H1 (cell line): Measurements from ENCODE around the gene GSG1L. TPM values are rescaled to one million over a fixed set of nuclear protein-coding genes. Genes with fewer than 3 reads are reported as not detected.

Experiments
- CTCF ChIA-PET: fragments of 300-600 bp; sonication (Branson Sonifier 250); formaldehyde crosslinking; loops from one replicate; lab custom pipeline; 2021; ENCODE audit not compliant: partially characterized antibody; lab: Charles Lee
- POLR2A ChIA-PET: fragments of 300-600 bp; sonication (Branson Sonifier 250); formaldehyde crosslinking; loops from one replicate; lab custom pipeline; 2021; ENCODE audit warnings: inconsistent platforms; ENCODE audit not compliant: partially characterized antibody; lab: Charles Lee
- DNase-seq, 2 experiments: peaks; one replicate each; pipeline versions ENCODE4 v3.0.0 to v3.0.0-alpha.2; 2010 to 2022; ENCODE audit warnings: low spot score in 2 of 2, low read depth in 1 of 2, mixed read lengths in 1 of 2
- FAIRE-seq: peaks from 2 replicates; lab custom pipeline; 2011; peaks lifted over from hg19 to GRCh38; lab: Jason Lieb, UNC
- H2AFZ ChIP-seq: 2 replicates; pipeline ENCODE4 v1.8.1; 2012; ENCODE audit warnings: low read length, inconsistent platforms
- H2AK5ac ChIP-seq: 2 replicates; pipeline ENCODE4 v1.6.1; 2013; ENCODE audit warnings: low read depth, low read length
- H2BK120ac ChIP-seq: replicated peaks from 2 replicates; pipeline ENCODE3; 2013; ENCODE audit warnings: low read depth, low read length, inconsistent platforms
- H2BK12ac ChIP-seq: 2 replicates; pipeline ENCODE4 v1.6.1; 2013; ENCODE audit warnings: low read depth, low read length
- H2BK15ac ChIP-seq: 2 replicates; pipeline ENCODE4 v1.6.1; 2013; ENCODE audit warnings: low read length
- H2BK20ac ChIP-seq: 2 replicates; pipeline ENCODE4 v1.6.1; 2013; ENCODE audit warnings: low read length
- H2BK5ac ChIP-seq: 2 replicates; pipeline ENCODE4 v1.6.1; 2013; ENCODE audit warnings: low read depth, low read length
- H3K14ac ChIP-seq: 2 replicates; pipeline ENCODE4 v1.6.1; 2013; ENCODE audit warnings: inconsistent platforms; ENCODE audit not compliant: insufficient read length
- H3K18ac ChIP-seq: 2 replicates; pipeline ENCODE4 v1.6.1; 2013; ENCODE audit warnings: low read length; ENCODE audit errors: extremely low read depth
- H3K23ac ChIP-seq: 2 replicates; pipeline ENCODE4 v1.6.1; 2013; ENCODE audit warnings: inconsistent platforms; ENCODE audit not compliant: insufficient read length
- H3K23me2 ChIP-seq: 2 replicates; pipeline ENCODE4 v1.6.1; 2013; ENCODE audit warnings: low read depth, low read length
- H3K27ac ChIP-seq: 2 replicates; pipeline ENCODE4 v1.6.1; 2011; ENCODE audit warnings: low read depth, low read length, inconsistent platforms
- H3K27me3 ChIP-seq, 4 experiments: replicated peaks in 1 of 4; 1 replicate in 1 of 4; 2 replicates in 3 of 4; pipeline versions ENCODE4 v1.6.1 to v1.8.1; 2011 to 2013; ENCODE audit warnings: low read length in 3 of 4, mild to moderate bottlenecking in 3 of 4, inconsistent platforms in 2 of 4, mixed read lengths in 2 of 4, moderate library complexity in 1 of 4; ENCODE audit not compliant: control insufficient read depth in 3 of 4, insufficient read depth in 3 of 4; ENCODE audit errors: extremely low read depth in 1 of 4
- H3K36me3 ChIP-seq, 4 experiments: 2 replicates each; pipeline versions ENCODE4 v1.6.1 to v1.8.1; 2011 to 2013; ENCODE audit warnings: mild to moderate bottlenecking in 4 of 4, low read length in 3 of 4, moderate library complexity in 2 of 4, control low read depth in 1 of 4, inconsistent platforms in 1 of 4; ENCODE audit not compliant: insufficient read depth in 4 of 4, control insufficient read depth in 2 of 4
- H3K4ac ChIP-seq: replicated peaks from 2 replicates; pipeline ENCODE3; 2013; ENCODE audit warnings: low read length, low read depth, mixed read lengths, inconsistent platforms; ENCODE audit not compliant: insufficient read length
- H3K4me1 ChIP-seq, 4 experiments: replicated peaks in 1 of 4; 1 replicate in 1 of 4; 2 replicates in 3 of 4; pipeline versions ENCODE4 v1.6.1 to v1.8.1; 2011 to 2013; ENCODE audit warnings: low read length in 3 of 4, inconsistent platforms in 2 of 4, mixed read lengths in 1 of 4; ENCODE audit not compliant: insufficient read depth in 4 of 4, control insufficient read depth in 3 of 4
- H3K4me2 ChIP-seq, 2 experiments: 2 replicates each; pipeline versions ENCODE4 v1.6.1 to v1.8.1; 2011 to 2013; ENCODE audit warnings: low read depth in 2 of 2, low read length in 2 of 2, control low read depth in 1 of 2, inconsistent platforms in 1 of 2, mild to moderate bottlenecking in 1 of 2; ENCODE audit not compliant: insufficient read depth in 1 of 2
- H3K4me3 ChIP-seq, 4 experiments: fragments of 200-600, 300-600 bp in 1 of 4; sonication (generic), shearing (Covaris generic), sonication (Bioruptor Twin) in 1 of 4; 2 replicates each; pipeline versions ENCODE4 v1.5.1 to v1.8.1; 2011 to 2016; ENCODE audit warnings: low read length in 4 of 4, low read depth in 3 of 4, control low read depth in 2 of 4, inconsistent platforms in 2 of 4, mild to moderate bottlenecking in 2 of 4, mixed read lengths in 1 of 4, moderate library complexity in 1 of 4; ENCODE audit not compliant: insufficient read depth in 2 of 4; ENCODE audit errors: extremely low read depth in 1 of 4
- H3K56ac ChIP-seq: replicated peaks from 2 replicates; pipeline ENCODE3; 2013; ENCODE audit warnings: low read depth, mild to moderate bottlenecking, mixed read lengths, low read length, inconsistent platforms; ENCODE audit not compliant: insufficient read length
- H3K79me1 ChIP-seq: 2 replicates; pipeline ENCODE4 v1.6.1; 2013; ENCODE audit warnings: low read depth, low read length, control low read depth
- H3K79me2 ChIP-seq, 2 experiments: 2 replicates each; pipeline versions ENCODE4 v1.6.1 to v1.8.1; 2012 to 2013; ENCODE audit warnings: low read length in 2 of 2, mild to moderate bottlenecking in 2 of 2, inconsistent platforms in 1 of 2; ENCODE audit not compliant: insufficient read depth in 2 of 2, control insufficient read depth in 1 of 2
- H3K9ac ChIP-seq, 4 experiments: replicated peaks in 1 of 4; 1 replicate in 1 of 4; 2 replicates in 3 of 4; pipeline versions ENCODE4 v1.6.1 to v1.8.1; 2011 to 2013; ENCODE audit warnings: low read depth in 3 of 4, low read length in 3 of 4, control low read depth in 2 of 4, mild to moderate bottlenecking in 2 of 4, moderate library complexity in 2 of 4, inconsistent platforms in 1 of 4; ENCODE audit errors: extremely low read depth in 1 of 4
- H3K9me3 ChIP-seq, 2 experiments: 2 replicates each; pipeline versions ENCODE4 v1.6.1 to v1.8.1; 2012 to 2013; ENCODE audit warnings: mild to moderate bottlenecking in 2 of 2, moderate library complexity in 2 of 2, control low read depth in 1 of 2, inconsistent platforms in 1 of 2, low read depth in 1 of 2, low read length in 1 of 2, mixed read lengths in 1 of 2; ENCODE audit not compliant: insufficient read depth in 2 of 2
- H4K20me1 ChIP-seq, 2 experiments: replicated peaks in 1 of 2; 2 replicates each; pipeline versions ENCODE3 to v1.8.1; 2011 to 2013; ENCODE audit warnings: inconsistent platforms in 2 of 2, low read length in 2 of 2, mild to moderate bottlenecking in 1 of 2; ENCODE audit not compliant: insufficient read depth in 2 of 2, control insufficient read depth in 1 of 2
- H4K5ac ChIP-seq: 2 replicates; pipeline ENCODE4 v1.6.1; 2013; ENCODE audit warnings: low read length, low read depth, mixed read lengths, inconsistent platforms; ENCODE audit not compliant: insufficient read length
- H4K8ac ChIP-seq: 2 replicates; pipeline ENCODE4 v1.8.0; 2013; ENCODE audit warnings: mild to moderate bottlenecking, moderate library complexity, low read length, inconsistent platforms; ENCODE audit not compliant: insufficient read depth; ENCODE audit errors: extremely low read depth
- H4K91ac ChIP-seq: replicated peaks from 2 replicates; pipeline ENCODE3; 2013; ENCODE audit warnings: low read length, mixed read lengths, inconsistent platforms; ENCODE audit not compliant: insufficient read length
- WGBS, 2 experiments: shearing (Covaris generic) in 1 of 2; methylation state at CpG; one replicate each; pipeline versions ENCODE4 v1.1.6 to v1.1.7; 2013 to 2015; ENCODE audit warnings: low lambda C conversion rate in 2 of 2, mixed read lengths in 2 of 2, inconsistent platforms in 1 of 2, low coverage in 1 of 2, missing lambda C conversion rate in 1 of 2; ENCODE audit not compliant: insufficient replicate concordance in 2 of 2, insufficient coverage in 1 of 2, insufficient read length in 1 of 2; ENCODE audit errors: extremely low coverage in 1 of 2, missing lambda C conversion rate in 1 of 2; 5-methylcytosine and 5-hydroxymethylcytosine counted together
- polyA plus RNA-seq, 7 experiments: library from polyadenylated mRNA; depleted of rRNA in 3 of 7; stranded (reverse) in 5 of 7; unstranded in 2 of 7; fragments of >200 nt in 5 of 7; fragments of 200-250 nt in 2 of 7; gene quantifications; 1 replicate in 5 of 7; 2 replicates in 1 of 7; 4 replicates in 1 of 7; pipeline versions ENCODE4 v1.2.1 to v1.2.3, GENCODE V29; 2011 to 2013; ENCODE audit warnings: missing spikeins in 2 of 7, mixed read lengths in 2 of 7
- total RNA-seq: library from RNA; stranded (reverse); fragmentation: NEBNext Ultra II Directional; extraction: Animal tissue kit (Norgen Biotek cat#: 25700); gene quantifications from 2 replicates; pipeline ENCODE4 v1.2.1, GENCODE V29; 2021

The GSG1L gene
- total and polyA plus RNA-seq, 2 of the 8 experiments (the other 6 are each of a cell fraction or from before 2014, with no cell fraction given): 0.71 to 1.1 TPM

DNA sequence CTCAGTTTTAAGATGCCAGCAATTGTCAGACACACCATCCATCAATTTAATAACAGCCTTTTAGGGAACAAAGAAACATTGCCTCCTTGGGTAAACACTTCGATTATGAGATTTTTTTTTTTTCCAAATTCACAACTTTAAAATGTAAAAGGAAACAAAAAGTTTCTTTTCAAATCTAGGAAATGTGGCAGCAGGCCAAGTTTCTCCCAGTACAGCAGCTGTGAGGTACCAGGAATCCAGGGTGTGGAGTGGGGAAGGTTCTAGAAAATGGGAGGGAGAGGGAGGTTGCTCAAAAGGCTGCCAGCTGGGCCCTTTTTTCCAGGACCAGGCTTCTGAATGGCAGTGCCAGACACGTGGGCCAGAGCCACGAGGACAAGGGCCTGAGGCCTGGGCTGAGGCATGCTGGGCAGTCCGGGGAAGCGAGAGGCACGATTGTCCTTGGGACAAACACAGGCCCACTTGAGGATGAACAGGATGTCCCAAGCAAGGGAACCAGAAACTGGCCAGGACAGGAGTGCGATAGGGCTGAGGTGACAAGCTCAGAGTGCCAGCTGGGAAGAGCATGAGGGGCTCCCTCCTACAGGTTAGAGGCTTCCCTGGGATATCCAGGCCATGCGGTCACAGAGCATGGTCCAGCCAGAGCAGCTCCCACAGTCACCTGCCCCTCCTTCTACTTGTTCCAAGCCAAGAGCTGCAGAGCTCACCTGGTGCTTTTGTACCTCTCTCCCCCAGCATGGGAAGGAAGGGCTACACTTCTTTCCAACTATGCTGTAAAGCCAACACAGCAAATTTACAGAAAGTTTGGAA lies 298.4 kb downstream of the GSG1L start:
- H3K36me3 ChIP-seq: peaks cover 0 to 7% (median 0%) of the 10 kb centered on the region in 4 experiments; a peak in 3 of 8 replicates
- H4K91ac ChIP-seq: no peak overlapping the region
- no peaks in the 10 kb centered on the region for H3K79me1 ChIP-seq
- H3K56ac ChIP-seq: no peak overlapping the region
- ChIA-PET POLR2A (no interaction called here), CTCF (interaction anchor here (0.8 to 2.6 kb wide), 6 partner anchors 15 to 94 kb away, joined by 3 to 14 read pairs (median 4); no protein-coding TSS in a partner anchor)
- H3K27me3 ChIP-seq: no peaks in the 10 kb centered on the region
- H3K9me3 ChIP-seq: peaks cover 4 to 8% of the 10 kb centered on the region in 2 experiments; a peak in 3 of 4 replicates
- no peak overlapping the region for H3K18ac ChIP-seq
- no peak overlapping the region for H3K9ac ChIP-seq
- H4K20me1 ChIP-seq: no peaks in the 10 kb centered on the region
- no peak overlapping the region for H3K4me3 ChIP-seq
- H2BK15ac ChIP-seq: no peak overlapping the region
- H3K23ac ChIP-seq: no peak overlapping the region
- FAIRE-seq (no peak), DNase-seq (no peak)
- WGBS, 2 experiments: 92% methylated on average over 8 of the region's 8 CpGs; no CpG with 5 or more reads in 1 of the 2 experiments
- no peaks in the 10 kb centered on the region; a peak in 1 of 7 replicates for H3K4me1 ChIP-seq
- no peaks in the 10 kb centered on the region for H3K79me2 ChIP-seq
- H3K23me2 ChIP-seq: no peaks in the 10 kb centered on the region
- H2AFZ ChIP-seq: no peak overlapping the region
- no peak overlapping the region for H2BK5ac ChIP-seq
- no peak overlapping the region for H2BK12ac ChIP-seq
- H3K4me2 ChIP-seq: no peak overlapping the region
- no peak overlapping the region for H2BK20ac ChIP-seq
- H2AK5ac ChIP-seq: no peak overlapping the region
- H4K8ac ChIP-seq: no peak overlapping the region
- H3K14ac ChIP-seq: no peak overlapping the region
- no peak overlapping the region for H3K27ac ChIP-seq
- no peak overlapping the region for H3K4ac ChIP-seq
- no peak overlapping the region for H2BK120ac ChIP-seq
- H4K5ac ChIP-seq: no peak overlapping the region
